Psoas muscle (tissue), 8 donors: ENCODE results near the gene ZNF783. TPM values are rescaled to one million over a fixed set of nuclear protein-coding genes. Genes with fewer than 3 reads are reported as not detected.
A peak's percentile ranks its signal among the peaks of the same experiment; 100 is the strongest.

ENCODE experiments used
- ATAC-seq, 4 donors: fragments of 200-7000 bp; cut with Tn5 transposase; one replicate each; pipeline ENCODE4 v1.9.1; 2020; ENCODE audit warnings: moderate library complexity in 3 of 4, mild to moderate bottlenecking in 2 of 4
- DNase-seq, 2 donors: peaks; one replicate each; pipeline ENCODE4 v3.0.0-alpha.2; 2020
- H3K27ac ChIP-seq: fragments of 200-600 bp; one replicate; pipeline ENCODE4 v1.8.0; 2022
- H3K27me3 ChIP-seq, 3 donors: fragments of 200-600 bp in 1 of 3; one replicate each; pipeline versions ENCODE4 v1.6.1 to v1.8.0; 2013 to 2022; ENCODE audit warnings: low read length in 2 of 3, mild to moderate bottlenecking in 2 of 3, moderate library complexity in 1 of 3; ENCODE audit not compliant: insufficient read depth in 3 of 3
- H3K36me3 ChIP-seq, 2 donors: fragments of 200-600 bp in 1 of 2; one replicate each; pipeline versions ENCODE4 v1.6.1 to v1.8.0; 2013 to 2022; ENCODE audit warnings: low read depth in 1 of 2, mild to moderate bottlenecking in 1 of 2, moderate library complexity in 1 of 2; ENCODE audit not compliant: insufficient read depth in 1 of 2
- H3K4me1 ChIP-seq: fragments of 200-600 bp; one replicate; pipeline ENCODE4 v1.8.0; 2022
- H3K4me3 ChIP-seq: fragments of 200-600 bp; one replicate; pipeline ENCODE4 v1.8.0; 2022; ENCODE audit warnings: mild to moderate bottlenecking
- H3K9me3 ChIP-seq: fragments of 200-600 bp; one replicate; pipeline ENCODE4 v1.8.0; 2022
- WGBS, 3 donors: extraction: QIAGEN DNeasy Blood & Tissue Kit; methylation state at CpG; one replicate each; pipeline versions ENCODE4 v1.1.6 to v1.1.7; 2013; 5-methylcytosine and 5-hydroxymethylcytosine counted together
- intact Hi-C, 2 donors: fragments of 100-400 bp; cut with DNase I; formaldehyde crosslinking; loops; one replicate each; pipeline versions ENCODE4 v1.11.0 to v1.14.2; 2022
- polyA plus RNA-seq, 3 donors: library from polyadenylated mRNA; stranded (reverse); fragments of 200-250 nt; gene quantifications; one replicate each; pipeline ENCODE4 v1.2.3, GENCODE V29; 2013
- total RNA-seq, 4 donors: library from RNA; stranded (reverse); fragmentation: NEBNext Ultra II Directional in 2 of 4; extraction: Animal tissue kit (Norgen Biotek cat#: 25700) in 2 of 4; gene quantifications; one replicate each; pipeline versions ENCODE4 v1.2.1 to v1.2.4, GENCODE V29; 2021 to 2023
- TF ChIP-seq, protein P1 (sequence below): fragments of 200-600 bp; IDR thresholded peaks from one replicate; pipeline ENCODE4 v1.8.0; 2022; ENCODE audit warnings: antibody characterized with exemption
- donor health status: healthy with polysubstance abuse.
- donor health status: DM: no; HTN: no; CAD: no; lungs with moderate emphysema.
- donor health status: Bipolar disorder and iron deficiency.
- donor health status: healthy.
- donor health status: DM: yes; HTN: yes; CAD: no.
- donor health status: DM: no; HTN: no; CAD: no.
- donor health status: DM: no; HTN: no; CAD: no.
- donor health status: DM: yes; HTN: yes; CAD: no.

Gene ZNF783
- total and polyA plus RNA-seq, 7 donors: 4.2 to 11.1 (median 6.3) TPM

DNA sequence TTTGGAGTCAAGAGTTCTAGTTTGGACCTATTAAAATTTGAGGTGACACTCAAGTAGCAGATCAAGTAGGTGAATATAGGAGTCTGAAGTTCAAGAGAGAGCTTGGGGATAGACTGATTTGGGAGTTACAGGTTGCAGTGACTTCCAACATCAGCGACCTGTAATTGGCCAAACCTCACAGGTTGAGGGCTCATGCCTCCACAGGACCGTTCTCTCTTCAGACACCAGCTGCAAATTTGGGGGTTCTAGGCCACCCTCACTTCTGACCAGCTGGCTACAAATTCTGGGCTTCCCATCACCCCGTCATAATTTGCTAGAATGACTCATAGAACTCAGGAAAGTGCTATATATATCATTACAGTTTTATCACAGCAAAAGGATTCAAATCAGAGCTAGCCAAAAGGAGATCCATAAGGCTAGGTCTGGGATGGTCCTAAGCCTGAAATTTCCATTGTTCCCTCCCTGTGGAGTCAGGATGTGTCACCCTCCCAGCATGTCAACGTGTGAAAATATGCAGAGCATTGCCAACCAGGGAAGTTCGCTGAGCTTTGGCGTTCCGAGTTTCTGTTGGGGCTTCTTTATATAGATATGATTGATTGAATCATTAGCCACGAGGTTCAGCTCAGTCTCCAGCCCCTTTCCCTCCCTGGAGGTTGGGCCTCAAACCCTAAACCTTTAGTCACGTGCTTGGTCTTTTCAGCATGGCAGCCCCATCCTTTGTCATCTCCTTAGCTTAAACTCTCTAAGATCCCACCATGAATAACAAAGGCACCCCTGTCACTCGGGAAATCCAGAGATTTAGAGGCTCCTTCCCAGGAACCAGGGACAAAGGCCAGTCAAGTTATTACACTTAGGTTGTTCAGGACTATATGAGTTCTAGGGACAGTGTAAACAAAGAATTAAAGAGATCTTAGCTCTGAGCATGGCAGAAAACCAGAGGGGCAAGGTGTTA, 43.3 kb upstream of the ZNF783 start:
- Histone ChIP-seq H3K4me3 (no peak overlapping the region), H3K36me3 (peaks cover 4 to 97% of the 10 kb centered on the region in 2 donors), H3K27me3 (no peaks in the 10 kb centered on the region), H3K27ac (no peak overlapping the region), H3K9me3 (no peaks in the 10 kb centered on the region), H3K4me1 (no peaks in the 10 kb centered on the region)
- TF ChIP-seq, protein P1, sequence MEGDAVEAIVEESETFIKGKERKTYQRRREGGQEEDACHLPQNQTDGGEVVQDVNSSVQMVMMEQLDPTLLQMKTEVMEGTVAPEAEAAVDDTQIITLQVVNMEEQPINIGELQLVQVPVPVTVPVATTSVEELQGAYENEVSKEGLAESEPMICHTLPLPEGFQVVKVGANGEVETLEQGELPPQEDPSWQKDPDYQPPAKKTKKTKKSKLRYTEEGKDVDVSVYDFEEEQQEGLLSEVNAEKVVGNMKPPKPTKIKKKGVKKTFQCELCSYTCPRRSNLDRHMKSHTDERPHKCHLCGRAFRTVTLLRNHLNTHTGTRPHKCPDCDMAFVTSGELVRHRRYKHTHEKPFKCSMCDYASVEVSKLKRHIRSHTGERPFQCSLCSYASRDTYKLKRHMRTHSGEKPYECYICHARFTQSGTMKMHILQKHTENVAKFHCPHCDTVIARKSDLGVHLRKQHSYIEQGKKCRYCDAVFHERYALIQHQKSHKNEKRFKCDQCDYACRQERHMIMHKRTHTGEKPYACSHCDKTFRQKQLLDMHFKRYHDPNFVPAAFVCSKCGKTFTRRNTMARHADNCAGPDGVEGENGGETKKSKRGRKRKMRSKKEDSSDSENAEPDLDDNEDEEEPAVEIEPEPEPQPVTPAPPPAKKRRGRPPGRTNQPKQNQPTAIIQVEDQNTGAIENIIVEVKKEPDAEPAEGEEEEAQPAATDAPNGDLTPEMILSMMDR: no peak
- DNase-seq: no peak
- ATAC-seq: no peak
- intact Hi-C loops: no loop called here
- 87 to 89% (median 89%) methylated on average over 10 of the region's 10 CpGs for WGBS, 3 donors

GRCh38 chr7:149220534-149220933, 41.5 kb upstream of the ZNF783 start:
- ATAC-seq (peak in 1 of 4 donors; percentile 35), DNase-seq (no peak)
- Histone ChIP-seq H3K27ac (no peak overlapping the region), H3K27me3 (no peaks in the 10 kb centered on the region), H3K4me1 (no peaks in the 10 kb centered on the region), H3K4me3 (no peak overlapping the region), H3K36me3 (peaks cover under 1 to 95% of the 10 kb centered on the region in 2 donors), H3K9me3 (no peaks in the 10 kb centered on the region)
- TF ChIP-seq, protein P1: no peak
- 60 to 75% (median 63%) methylated on average over 6 of the region's 6 CpGs for WGBS, 3 donors
- intact Hi-C loops: no loop called here

- Histone ChIP-seq H3K36me3 (peaks cover 0 to 76% of the 10 kb centered on the region in 2 donors), H3K27ac (no peak overlapping the region), H3K9me3 (no peaks in the 10 kb centered on the region), H3K4me1 (no peaks in the 10 kb centered on the region), H3K27me3 (no peaks in the 10 kb centered on the region), H3K4me3 (no peak overlapping the region)
- DNase-seq: peak in 1 of 2 donors; percentile 1
- no peak for ATAC-seq
- TF ChIP-seq, protein P1: no peak
- intact Hi-C loops: no loop called here
- WGBS, 3 donors: 94 to 97% (median 96%) methylated on average over 8 of the region's 8 CpGs
Measured at GRCh38 chr7:149223176-149223575, 38.8 kb upstream of the ZNF783 start.

- no peak overlapping the region for H3K4me3 ChIP-seq
- no peak for ATAC-seq
- TF ChIP-seq, protein P1: no peak
- intact Hi-C loops: no loop called here
- H3K27me3 ChIP-seq: no peaks in the 10 kb centered on the region
- peak in 1 of 2 donors; percentile 36 for DNase-seq
- H3K27ac ChIP-seq: no peak overlapping the region
- WGBS, 3 donors: 97 to 98% (median 97%) methylated on average over 10 to 39 of the region's 39 CpGs
- H3K36me3 ChIP-seq: peaks cover 0 to 70% of the 10 kb centered on the region in 2 donors
- no peaks in the 10 kb centered on the region for H3K9me3 ChIP-seq
- no peaks in the 10 kb centered on the region for H3K4me1 ChIP-seq
Measured at GRCh38 chr7:149223761-149224160, 38.2 kb upstream of the ZNF783 start.
